ENCODE data around the gene MAGEB6.
"Not testable (repeated sequence)": the region's sequence is repeated elsewhere in the genome, so short reads cannot be mapped to it uniquely, and the experiment has no call there.

The MAGEB6 gene

GRCh38 chrX:26192204-26192603 lies at the start of gene MAGEB6:
MAGEB6 (plus strand) TSS chrX:26192440; CDS start chrX:26193847, 1,407 bp downstream.
- DNase-seq (ENCODE audit: low read depth) = no peak

- no peak for DNase-seq (ENCODE audit: low read depth)
Observed at GRCh38 chrX:26146024-26146423, 46.2 kb upstream of the MAGEB6 start.

GRCh38 chrX:26160301-26160700 lies 31.9 kb upstream of the MAGEB6 start, which contains the start of gene MAGEB6B:
MAGEB6B (plus strand) TSS chrX:26160601; CDS start chrX:26160601, 0 bp downstream.
- DNase-seq (ENCODE audit: low read depth) = no peak

GRCh38 chrX:26203561-26203960 lies 11.3 kb downstream of the MAGEB6 start:
- DNase-seq (ENCODE audit: low read depth) = no peak

GRCh38 chrX:26204717-26205116 lies 12.5 kb downstream of the MAGEB6 start:
- not testable (repeated sequence) for DNase-seq (ENCODE audit: low read depth)

GRCh38 chrX:26208012-26208411 lies 15.8 kb downstream of the MAGEB6 start:
- DNase-seq (ENCODE audit: low read depth) = no peak

GRCh38 chrX:26215869-26216268 lies 23.6 kb downstream of the MAGEB6 start, which contains the start of gene MAGEB5:
MAGEB5 (plus strand) TSS chrX:26216169; CDS start chrX:26217302, 1,133 bp downstream.
- no peak for DNase-seq (ENCODE audit: low read depth)

- DNase-seq (ENCODE audit: low read depth) = no peak
Observed at GRCh38 chrX:26219351-26219750, 27.1 kb downstream of the MAGEB6 start.

- DNase-seq (ENCODE audit: low read depth) = no peak
Observed at GRCh38 chrX:26234177-26234576, 41.9 kb downstream of the MAGEB6 start.
